PC-3 (cell line): ENCODE data around the gene BRAT1. TPM values are rescaled to one million over a fixed set of nuclear protein-coding genes. Genes with fewer than 3 reads are reported as not detected.
A peak's percentile ranks its signal among the peaks of the same experiment; 100 is the strongest.

Source experiments
- ATAC-seq: fragments of 200-7000 bp; cut with Tn5 transposase; 2 replicates; pipeline ENCODE4 v1.9.1; 2020; ENCODE audit warnings: mild to moderate bottlenecking, moderate library complexity
- Bru-seq: library from RNA; stranded (reverse); fragments of 400-500 nt; gene quantifications from one replicate; lab custom pipeline; 2021; lab: Mats Ljungman, UMichigan
- BruChase-seq, 2 experiments: library from RNA; stranded (reverse); fragments of 400-500 nt; gene quantifications; one replicate each; lab custom pipeline; 2021; lab: Mats Ljungman, UMichigan
- BruUV-seq: library from RNA; stranded (reverse); fragments of 400-500 nt; replicated peaks from 2 replicates; lab custom pipeline; 2021; lab: Mats Ljungman, UMichigan
- CTCF ChIA-PET: fragments of 300-600 bp; sonication (Branson Sonifier 250); formaldehyde crosslinking; loops from one replicate; lab custom pipeline; 2022; ENCODE audit warnings: antibody characterized with exemption; lab: Charles Lee
- POLR2A ChIA-PET: fragments of 300-600 bp; sonication (Branson Sonifier 250); formaldehyde crosslinking; loops from one replicate; lab custom pipeline; 2022; ENCODE audit warnings: antibody characterized with exemption; ENCODE audit not compliant: unreplicated experiment; lab: Charles Lee
- DNase-seq: peaks from one replicate; pipeline ENCODE4 v3.0.0-alpha.2; 2015
- H2AFZ ChIP-seq: fragments of 300-600 bp; sonication (generic); 2 replicates; pipeline ENCODE4 v1.6.0; 2016; ENCODE audit warnings: antibody characterized with exemption, low read length
- H3F3A ChIP-seq: fragments of 300-600 bp; sonication (generic); one replicate; pipeline ENCODE4 v1.6.0; 2017; ENCODE audit warnings: antibody characterized with exemption, low read length, control low read depth, mild to moderate bottlenecking; ENCODE audit not compliant: unreplicated experiment
- H3K27ac ChIP-seq: fragments of 300-600 bp; sonication (generic); 2 replicates; pipeline ENCODE4 v1.5.1; 2016; ENCODE audit warnings: mild to moderate bottlenecking, low read length
- H3K27me3 ChIP-seq: fragments of 300-600 bp; sonication (generic); 2 replicates; pipeline ENCODE4 v1.6.1; 2016; ENCODE audit warnings: low read length, mixed read lengths
- H3K36me3 ChIP-seq: fragments of 300-600 bp; sonication (generic); 2 replicates; pipeline ENCODE4 v1.6.1; 2016; ENCODE audit warnings: low read depth, mixed run types, low read length, mixed read lengths
- H3K4me1 ChIP-seq: fragments of 300-600 bp; sonication (generic); 2 replicates; pipeline ENCODE4 v1.5.1; 2016; ENCODE audit warnings: low read length; ENCODE audit not compliant: insufficient read depth
- H3K4me2 ChIP-seq: fragments of 300-600 bp; sonication (generic); 2 replicates; pipeline ENCODE4 v1.6.0; 2016; ENCODE audit warnings: low read length
- H3K4me3 ChIP-seq: fragments of 300-600 bp; sonication (generic); 2 replicates; pipeline ENCODE4 v1.5.1; 2016; ENCODE audit warnings: mild to moderate bottlenecking, low read length, mixed read lengths
- H3K79me2 ChIP-seq: fragments of 300-600 bp; sonication (generic); 2 replicates; pipeline ENCODE4 v1.6.1; 2017; ENCODE audit warnings: low read length, mixed read lengths
- H3K9ac ChIP-seq: fragments of 300-600 bp; sonication (generic); 2 replicates; pipeline ENCODE4 v1.6.0; 2016; ENCODE audit warnings: mild to moderate bottlenecking, low read length
- H3K9me2 ChIP-seq: fragments of 300-600 bp; sonication (generic); replicated peaks from 2 replicates; pipeline ENCODE4 v1.6.1; 2016; ENCODE audit warnings: mixed run types, low read length, mixed read lengths
- H3K9me3 ChIP-seq: fragments of 300-600 bp; sonication (generic); 2 replicates; pipeline ENCODE4 v1.6.1; 2016; ENCODE audit warnings: low read length, mixed read lengths
- H4K20me1 ChIP-seq: fragments of 300-600 bp; sonication (generic); 2 replicates; pipeline ENCODE4 v1.6.1; 2016; ENCODE audit warnings: low read length, mixed read lengths
- EZH2 ChIP-seq: fragments of 300-600 bp; sonication (generic); IDR thresholded peaks from one replicate; pipeline ENCODE4 v1.6.1; 2017; ENCODE audit warnings: antibody characterized with exemption, mild to moderate bottlenecking, low read length; ENCODE audit not compliant: unreplicated experiment
- EZH2phosphoT487 ChIP-seq: fragments of 300-600 bp; sonication (generic); IDR thresholded peaks from 2 replicates; pipeline ENCODE4 v1.6.1; 2018; ENCODE audit warnings: mild to moderate bottlenecking, antibody characterized with exemption, low read length, borderline replicate concordance
- intact Hi-C: fragments of 100-400 bp; cut with micrococcal nuclease; formaldehyde crosslinking; loops from 2 replicates; pipeline ENCODE4 v1.9.0; 2023
- long read RNA-seq: library from polyadenylated mRNA; unstranded; transcript quantifications from one replicate; pipeline ENCODE4 v2.0.0, GENCODE V29; 2021; ENCODE audit not compliant: unreplicated experiment
- total RNA-seq: library from RNA; depleted of rRNA; stranded (reverse); fragments of >200 nt; gene quantifications from 2 replicates; pipeline ENCODE4 v1.2.3, GENCODE V29; 2014; rRNA removed
- TF ChIP-seq, protein P1 (sequence below): fragments of 300-600 bp; sonication (generic); conservative IDR thresholded peaks from 2 replicates; pipeline ENCODE4 v1.5.1; 2017; ENCODE audit warnings: antibody characterized with exemption, low read depth, mild to moderate bottlenecking, low read length

Gene BRAT1
- total RNA-seq: 65.2 and 76.3 TPM in 2 replicates
- Bru-seq, nascent RNA: percentile 61 among the genes with signal in this experiment
- percentile 72 among the genes with signal in this experiment for BruChase-seq, experiment 1, labeled RNA remaining after a 6-hour chase
- percentile 69 among the genes with signal in this experiment for BruChase-seq, experiment 2, labeled RNA remaining after a 2-hour chase
- long read RNA-seq, full-length matches to known transcripts: 125 of 399 reads
- long read RNA-seq, partial matches to known transcripts: 151 of 399 reads
- long read RNA-seq, other reads (novel, unspliced or antisense): 123 of 399 reads

DNA sequence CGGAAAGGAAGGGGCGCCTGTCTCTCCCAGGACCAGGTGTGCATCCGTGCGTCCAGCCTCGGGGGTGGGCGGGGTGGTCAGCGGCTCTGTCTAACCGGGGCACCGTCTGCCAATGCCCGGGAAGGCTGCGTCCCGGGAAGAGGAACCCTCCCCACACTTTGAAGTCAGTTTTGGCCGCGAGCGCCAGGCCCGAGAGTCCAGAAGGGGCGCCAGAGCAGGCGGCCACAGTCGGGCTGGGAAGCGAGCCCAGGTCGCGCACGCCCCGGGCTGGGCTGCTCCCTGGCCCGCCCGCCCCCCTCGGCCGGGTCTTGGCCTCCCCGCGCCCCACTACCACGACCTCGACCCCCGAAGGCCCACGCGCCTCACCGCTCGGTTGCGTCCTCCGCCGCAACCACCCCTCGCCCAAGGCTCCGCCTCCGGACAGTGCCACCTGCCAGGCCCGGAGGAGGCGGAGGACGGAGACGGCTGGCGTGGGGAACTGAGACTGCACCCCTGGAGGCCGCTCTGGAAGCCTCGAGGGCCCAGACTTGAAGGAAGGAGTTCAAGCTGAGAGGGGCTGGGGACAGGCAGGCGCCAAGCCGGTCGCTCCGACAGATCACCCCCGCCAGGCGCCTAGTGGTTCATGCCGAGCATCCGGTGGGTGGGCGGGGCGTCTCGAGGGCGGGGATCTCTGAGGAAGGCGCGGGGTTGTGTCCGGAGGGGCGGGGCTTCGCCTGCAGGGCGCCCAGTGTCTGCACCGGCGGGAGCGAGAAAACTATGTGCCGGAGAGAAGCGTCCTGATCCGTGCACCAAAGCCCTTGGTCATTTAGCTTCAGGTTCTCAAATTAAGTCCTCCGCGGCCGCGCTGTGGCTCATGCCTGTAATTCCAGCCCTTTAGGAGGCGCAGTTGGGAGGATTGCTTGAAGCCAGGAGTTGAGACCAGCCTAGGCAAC lies at the start of gene BRAT1:
Gene BRAT1 (minus strand): TSS at position 404 of the 932 bp plus-strand sequence. CDS start 1,093 bp downstream, outside the sequence.
- no peaks in the 10 kb centered on the region for H3K27me3 ChIP-seq
- H3K4me3 ChIP-seq: peak within 1 kb of the TSS; percentile 86
- peak within 1 kb of the TSS; percentile 93 for H3K4me2 ChIP-seq
- no peaks in the 10 kb centered on the region for H4K20me1 ChIP-seq
- peak within 1 kb of the TSS; percentile 96 for H3K27ac ChIP-seq
- peak within 1 kb of the TSS; percentile 100 for H3K9ac ChIP-seq
- ChIA-PET CTCF (interaction anchor here (1.0 kb wide), 1 partner anchor 104 kb away, joined by 5 read pairs; no protein-coding TSS in a partner anchor), POLR2A (interaction anchor here (0.6 to 0.7 kb wide), 2 partner anchors 75 to 104 kb away, joined by 3 to 6 read pairs; no protein-coding TSS in a partner anchor)
- H2AFZ ChIP-seq: peak within 1 kb of the TSS; percentile 94
- ATAC-seq (peak; percentile 85), DNase-seq (peak; percentile 92)
- no peaks in the 10 kb centered on the region for H3K9me2 ChIP-seq
- peaks cover 43% of the 10 kb centered on the region for H3K79me2 ChIP-seq
- H3F3A ChIP-seq: no peaks in the 10 kb centered on the region
- TF ChIP-seq EZH2phosphoT487: no peak
- TF ChIP-seq, protein P1, sequence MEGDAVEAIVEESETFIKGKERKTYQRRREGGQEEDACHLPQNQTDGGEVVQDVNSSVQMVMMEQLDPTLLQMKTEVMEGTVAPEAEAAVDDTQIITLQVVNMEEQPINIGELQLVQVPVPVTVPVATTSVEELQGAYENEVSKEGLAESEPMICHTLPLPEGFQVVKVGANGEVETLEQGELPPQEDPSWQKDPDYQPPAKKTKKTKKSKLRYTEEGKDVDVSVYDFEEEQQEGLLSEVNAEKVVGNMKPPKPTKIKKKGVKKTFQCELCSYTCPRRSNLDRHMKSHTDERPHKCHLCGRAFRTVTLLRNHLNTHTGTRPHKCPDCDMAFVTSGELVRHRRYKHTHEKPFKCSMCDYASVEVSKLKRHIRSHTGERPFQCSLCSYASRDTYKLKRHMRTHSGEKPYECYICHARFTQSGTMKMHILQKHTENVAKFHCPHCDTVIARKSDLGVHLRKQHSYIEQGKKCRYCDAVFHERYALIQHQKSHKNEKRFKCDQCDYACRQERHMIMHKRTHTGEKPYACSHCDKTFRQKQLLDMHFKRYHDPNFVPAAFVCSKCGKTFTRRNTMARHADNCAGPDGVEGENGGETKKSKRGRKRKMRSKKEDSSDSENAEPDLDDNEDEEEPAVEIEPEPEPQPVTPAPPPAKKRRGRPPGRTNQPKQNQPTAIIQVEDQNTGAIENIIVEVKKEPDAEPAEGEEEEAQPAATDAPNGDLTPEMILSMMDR: peak; percentile 42; the same call in 1 of the 2 replicates
- no peak for TF ChIP-seq EZH2
- BruUV-seq: no TSS peak
- H3K36me3 ChIP-seq: 0 out of 2 replicates have a peak, but pooled peaks cover 5% of the 10 kb centered on the region
- peaks cover 27% of the 10 kb centered on the region for H3K4me1 ChIP-seq
- intact Hi-C loops: loop anchor here (2.0 to 5.0 kb wide), 4 partner anchors 31 to 127 kb away; partner anchors contain the start of genes GRIFIN and TTYH3
- no peaks in the 10 kb centered on the region for H3K9me3 ChIP-seq

DNA sequence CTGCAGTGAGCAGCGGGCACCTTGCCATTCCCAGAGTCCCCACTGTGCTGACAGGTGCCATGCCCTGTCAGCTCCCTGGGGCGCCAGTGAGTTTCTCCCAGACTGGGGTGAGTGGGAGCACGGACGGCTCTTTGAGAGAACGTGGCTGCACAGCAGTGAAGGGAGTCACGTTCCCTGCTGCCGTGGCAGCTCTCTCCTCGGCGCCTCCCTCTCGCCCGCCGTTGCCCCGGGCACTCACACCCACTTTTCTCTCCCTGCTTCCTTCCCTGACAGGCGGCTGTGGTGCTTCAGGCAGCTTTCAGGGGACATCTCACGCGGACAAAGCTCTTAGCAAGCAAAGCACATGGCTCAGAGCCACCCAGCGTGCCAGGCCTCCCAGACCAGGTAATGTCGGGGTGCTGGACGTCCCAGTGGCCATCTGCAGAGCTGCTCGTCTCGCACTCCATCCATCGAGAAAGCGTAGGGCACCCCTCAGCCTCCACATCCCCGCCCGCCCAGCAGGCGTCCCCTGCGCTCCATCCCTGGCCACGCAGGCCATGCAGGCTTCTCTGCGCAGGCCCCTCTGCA lies 49.4 kb upstream of the BRAT1 start:
- Histone ChIP-seq H2AFZ (no peak overlapping the region), H3K4me2 (no peak overlapping the region), H3K27ac (no peak overlapping the region), H3K27me3 (no peaks in the 10 kb centered on the region), H3K9ac (no peak overlapping the region), H3K9me2 (no peaks in the 10 kb centered on the region), H4K20me1 (no peaks in the 10 kb centered on the region), H3K36me3 (no peaks in the 10 kb centered on the region), H3F3A (no peaks in the 10 kb centered on the region), H3K9me3 (no peaks in the 10 kb centered on the region), H3K4me3 (no peak overlapping the region), H3K79me2 (no peaks in the 10 kb centered on the region), H3K4me1 (peaks cover 12% of the 10 kb centered on the region)
- CTCF ChIA-PET: no interaction called here
- TF ChIP-seq EZH2: no peak
- intact Hi-C loops: no loop called here
- no TSS peak for BruUV-seq
- POLR2A ChIA-PET: no interaction called here
- no peak for DNase-seq
- no peak for ATAC-seq
